Omental fat pad (tissue), 4 donors: ENCODE measurements around the gene KLHDC7B. TPM values are rescaled to one million over a fixed set of nuclear protein-coding genes. Genes with fewer than 3 reads are reported as not detected.

Experiments
- ATAC-seq: fragments of 150-250 bp; one replicate; pipeline ENCODE4 v1.9.1; 2016; ENCODE audit warnings: mild to moderate bottlenecking, moderate library complexity; ENCODE audit not compliant: low FRiP score
- DNase-seq: peaks from one replicate; pipeline ENCODE4 v3.0.0-alpha.2; 2019; ENCODE audit warnings: low spot score
- total RNA-seq, 4 donors: library from RNA; depleted of rRNA; stranded (reverse); fragments of >200 nt; gene quantifications; one replicate each; pipeline ENCODE4 v1.1.0, GENCODE V29; 2016
- TF ChIP-seq, protein P1 (sequence below), 3 donors: fragments of 450-650 bp; IDR thresholded peaks; one replicate each; pipeline ENCODE4 v1.5.1; 2016 to 2017; ENCODE audit warnings: antibody characterized with exemption in 3 of 3, mild to moderate bottlenecking in 3 of 3, moderate library complexity in 2 of 3

KLHDC7B gene
- total RNA-seq, 4 donors from 2014 or later, result 0.48 TPM; not detected in 3

DNA sequence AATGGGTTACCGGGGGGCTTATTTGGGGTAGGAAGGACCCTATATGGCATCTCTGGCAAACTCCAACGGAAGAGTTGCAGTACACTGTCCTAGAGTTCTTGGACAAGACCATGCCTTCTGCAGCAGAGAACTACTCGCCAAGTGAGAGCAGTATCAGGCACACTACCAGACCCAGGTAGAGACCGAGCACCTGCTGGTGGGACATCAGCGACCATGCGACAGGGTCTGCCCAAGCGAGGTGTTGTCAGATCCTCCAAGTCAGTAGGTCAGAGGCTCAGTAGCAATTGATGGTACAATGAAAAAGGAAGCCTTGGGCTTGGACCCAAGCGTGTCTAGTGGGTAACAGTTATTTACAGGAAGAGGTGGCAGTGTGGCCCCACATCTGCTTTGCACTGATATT, 40.1 kb downstream of the KLHDC7B start:
- TF ChIP-seq, protein P1, sequence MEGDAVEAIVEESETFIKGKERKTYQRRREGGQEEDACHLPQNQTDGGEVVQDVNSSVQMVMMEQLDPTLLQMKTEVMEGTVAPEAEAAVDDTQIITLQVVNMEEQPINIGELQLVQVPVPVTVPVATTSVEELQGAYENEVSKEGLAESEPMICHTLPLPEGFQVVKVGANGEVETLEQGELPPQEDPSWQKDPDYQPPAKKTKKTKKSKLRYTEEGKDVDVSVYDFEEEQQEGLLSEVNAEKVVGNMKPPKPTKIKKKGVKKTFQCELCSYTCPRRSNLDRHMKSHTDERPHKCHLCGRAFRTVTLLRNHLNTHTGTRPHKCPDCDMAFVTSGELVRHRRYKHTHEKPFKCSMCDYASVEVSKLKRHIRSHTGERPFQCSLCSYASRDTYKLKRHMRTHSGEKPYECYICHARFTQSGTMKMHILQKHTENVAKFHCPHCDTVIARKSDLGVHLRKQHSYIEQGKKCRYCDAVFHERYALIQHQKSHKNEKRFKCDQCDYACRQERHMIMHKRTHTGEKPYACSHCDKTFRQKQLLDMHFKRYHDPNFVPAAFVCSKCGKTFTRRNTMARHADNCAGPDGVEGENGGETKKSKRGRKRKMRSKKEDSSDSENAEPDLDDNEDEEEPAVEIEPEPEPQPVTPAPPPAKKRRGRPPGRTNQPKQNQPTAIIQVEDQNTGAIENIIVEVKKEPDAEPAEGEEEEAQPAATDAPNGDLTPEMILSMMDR (IDR thresholded peaks at IDR 0.05), result no peak
- ATAC-seq, result no peak
- DNase-seq, result no peak

DNA sequence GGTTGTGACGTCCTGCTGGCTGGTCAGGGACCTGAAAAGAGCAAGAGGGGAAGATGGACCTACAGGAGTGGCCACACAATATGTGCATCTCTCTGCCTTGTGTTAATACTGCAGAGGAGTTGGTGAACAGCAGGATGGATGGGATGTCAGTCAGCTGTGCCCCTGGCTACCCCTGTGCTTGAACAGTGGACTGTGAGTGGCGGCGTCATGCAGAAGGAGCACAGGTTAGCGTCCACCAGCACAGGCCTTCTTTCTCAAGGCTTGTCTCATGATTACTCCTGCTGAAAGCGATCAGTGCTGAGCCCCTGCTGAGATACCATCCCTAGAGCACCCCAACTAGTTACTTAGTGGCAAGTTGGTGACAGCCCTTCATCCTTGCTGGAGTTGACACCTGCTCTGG, 40.7 kb downstream of the KLHDC7B start:
- DNase-seq (no peak), ATAC-seq (no peak)
- TF ChIP-seq, protein P1 (IDR thresholded peaks at IDR 0.05), result no peak

DNA sequence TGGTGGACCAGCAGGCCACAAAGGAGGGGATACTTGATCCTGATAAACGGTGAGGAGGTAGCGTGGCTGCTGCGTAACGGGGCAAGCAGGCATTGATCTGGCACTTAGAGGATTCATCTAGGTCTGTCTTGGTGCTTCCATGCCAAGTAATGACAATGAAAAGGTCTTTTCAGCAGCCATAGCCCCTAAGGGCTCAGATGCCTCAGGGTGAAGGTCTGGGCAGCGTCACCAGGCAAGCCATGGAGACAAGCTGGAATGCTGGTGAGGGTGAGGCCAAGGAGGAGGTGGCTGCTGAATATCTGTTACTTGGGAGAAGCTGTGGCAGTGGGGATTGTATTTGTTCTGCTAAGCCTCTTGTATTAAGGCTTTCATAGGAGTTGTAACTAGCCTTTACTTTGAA, 41.7 kb downstream of the KLHDC7B start:
- DNase-seq, result no peak
- TF ChIP-seq, protein P1 (IDR thresholded peaks at IDR 0.05), result no peak
- ATAC-seq, result no peak

DNA sequence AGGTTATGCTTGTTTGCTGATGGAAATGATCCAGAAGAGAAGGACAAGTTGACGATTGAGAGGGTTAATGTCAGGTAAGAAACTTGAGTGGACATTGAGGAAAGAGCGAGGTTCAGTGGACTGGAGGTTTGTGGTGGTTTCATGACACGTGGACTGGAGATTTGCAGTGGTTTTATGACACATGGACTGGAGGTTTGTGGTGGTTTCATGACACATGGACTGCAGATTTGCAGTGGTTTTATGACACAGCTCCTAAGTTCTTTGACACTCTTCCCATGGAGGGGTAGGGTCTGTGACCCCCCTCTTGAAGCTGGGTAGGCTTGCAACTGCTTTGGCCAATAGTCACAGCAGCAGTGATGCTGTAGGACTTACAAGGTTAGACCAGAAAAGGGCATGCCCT, 49.5 kb downstream of the KLHDC7B start:
- ATAC-seq (no peak), DNase-seq (no peak)
- TF ChIP-seq, protein P1 (IDR thresholded peaks at IDR 0.05), result no peak

DNA sequence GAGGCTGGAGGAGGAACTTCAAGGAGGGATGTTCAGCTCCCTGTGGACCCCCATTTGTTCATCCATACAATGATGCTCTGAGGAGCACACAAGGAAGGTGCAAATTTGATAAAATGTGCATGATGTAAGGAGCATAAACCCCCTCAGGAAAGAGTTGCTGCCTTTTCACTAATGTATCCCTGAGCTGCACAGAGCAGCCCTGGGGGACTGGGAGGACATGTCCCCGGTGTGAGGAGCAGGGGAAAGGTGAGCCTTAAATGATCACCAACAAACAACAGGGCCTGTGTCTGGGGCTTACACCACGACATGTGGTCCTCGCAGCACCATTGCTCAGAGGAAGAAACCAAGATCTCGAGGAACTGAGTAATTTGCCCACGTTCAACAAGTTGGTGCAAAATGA, 51.4 kb downstream of the KLHDC7B start:
- ATAC-seq (no peak), DNase-seq (no peak)
- TF ChIP-seq, protein P1 (IDR thresholded peaks at IDR 0.05), result no peak

DNA sequence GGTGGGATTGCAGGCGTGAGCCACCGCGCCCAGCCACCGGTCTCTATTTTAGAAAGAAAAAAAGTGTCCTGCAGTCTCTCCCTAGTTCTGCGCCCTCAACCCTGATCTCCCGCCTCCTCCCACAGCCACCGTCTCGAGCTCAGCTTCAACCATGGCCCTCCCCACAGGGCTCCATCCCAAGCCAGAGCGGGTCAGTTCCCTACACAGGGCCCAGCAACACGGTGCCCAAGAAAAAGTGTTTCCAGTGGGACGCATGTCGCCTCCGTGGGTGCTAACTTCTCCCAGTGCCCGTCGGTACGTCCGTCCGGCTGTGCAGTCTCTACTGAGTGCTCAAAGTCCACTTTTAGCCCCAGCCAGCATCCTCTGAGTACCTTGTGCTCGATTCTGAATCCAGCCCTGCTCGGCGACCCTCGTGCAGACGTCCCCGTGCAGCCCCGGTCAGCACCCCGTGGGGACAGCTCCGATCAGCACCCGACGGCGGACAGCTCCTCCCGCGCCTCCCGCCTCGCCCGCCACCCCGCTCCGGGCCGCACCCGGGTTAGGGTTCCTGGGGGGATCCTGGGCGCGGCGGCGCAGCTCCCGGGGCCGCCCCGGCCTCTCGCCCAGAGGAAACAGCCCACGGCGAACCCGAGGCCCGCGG, 54.2 kb downstream of the KLHDC7B start:
- ATAC-seq, result peak; percentile 76
- DNase-seq, result no peak
- TF ChIP-seq, protein P1 (IDR thresholded peaks at IDR 0.05), result no peak

DNA sequence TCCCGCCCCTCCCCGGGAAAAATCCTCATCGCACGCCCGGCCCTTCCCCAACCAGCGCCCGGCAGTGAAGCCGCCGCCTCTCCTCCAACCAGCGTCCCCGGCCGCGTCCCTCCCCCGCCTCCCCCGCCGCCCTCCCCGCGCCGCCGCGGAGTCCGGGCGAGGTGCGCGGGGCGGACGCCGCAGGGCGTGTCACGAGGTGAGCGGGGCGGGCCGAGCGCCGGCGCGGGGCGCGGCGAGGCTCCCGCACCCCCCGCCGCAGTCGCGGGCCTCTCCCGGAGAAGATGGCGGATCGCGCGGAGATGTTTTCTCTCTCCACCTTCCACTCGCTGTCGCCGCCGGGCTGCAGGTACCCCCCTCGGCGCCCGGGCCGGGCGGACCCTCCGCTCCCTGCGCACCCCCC, 54.8 kb downstream of the KLHDC7B start, which contains the start of gene MAPK8IP2:
Gene MAPK8IP2, plus strand, starts transcription at position 256 of the 400 bp plus-strand sequence. Its CDS starts 26 bp downstream, at position 282.
- DNase-seq (no peak), ATAC-seq (peak; percentile 21)
- TF ChIP-seq, protein P1 (IDR thresholded peaks at IDR 0.05), result no peak
